Hepatocyte (in vitro differentiated cells): ENCODE data around the gene ENOX1. TPM values are rescaled to one million over a fixed set of nuclear protein-coding genes. Genes with fewer than 3 reads are reported as not detected.

Experiments used
- DNase-seq: peaks from one replicate; pipeline ENCODE4 v3.0.0-alpha.2; 2016; ENCODE audit warnings: low spot score
- H2AFZ ChIP-seq: fragments of 200-600 bp; sonication (generic); 2 replicates; pipeline ENCODE4 v1.6.0; 2016; ENCODE audit warnings: antibody characterized with exemption, mild to moderate bottlenecking
- H3K27ac ChIP-seq: fragments of 200-600 bp; sonication (generic); 2 replicates; pipeline ENCODE4 v1.5.1; 2016; ENCODE audit warnings: mild to moderate bottlenecking
- H3K27me3 ChIP-seq: fragments of 200-600 bp; sonication (generic); 2 replicates; pipeline ENCODE4 v1.6.1; 2016
- H3K36me3 ChIP-seq: fragments of 200-600 bp; sonication (generic); replicated peaks from 2 replicates; pipeline ENCODE4 v1.5.1; 2016; ENCODE audit warnings: low read depth; ENCODE audit not compliant: insufficient read depth
- H3K4me1 ChIP-seq: fragments of 200-600 bp; sonication (generic); 2 replicates; pipeline ENCODE4 v1.5.1; 2016; ENCODE audit warnings: mild to moderate bottlenecking, moderate library complexity; ENCODE audit not compliant: insufficient read depth
- H3K4me2 ChIP-seq: fragments of 200-600 bp; sonication (generic); 2 replicates; pipeline ENCODE4 v1.6.0; 2016
- H3K4me3 ChIP-seq: fragments of 200-600 bp; sonication (generic); 2 replicates; pipeline ENCODE4 v1.5.1; 2016; ENCODE audit warnings: mild to moderate bottlenecking
- H3K79me2 ChIP-seq: fragments of 200-600 bp; sonication (generic); 2 replicates; pipeline ENCODE4 v1.6.0; 2017; ENCODE audit warnings: mild to moderate bottlenecking
- H3K9me2 ChIP-seq: fragments of 200-600 bp; sonication (generic); replicated peaks from 2 replicates; pipeline ENCODE4 v1.6.0; 2017; ENCODE audit warnings: mild to moderate bottlenecking; ENCODE audit not compliant: insufficient read depth
- H3K9me3 ChIP-seq: fragments of 200-600 bp; sonication (generic); 2 replicates; pipeline ENCODE4 v1.5.1; 2016; ENCODE audit warnings: low read depth, mild to moderate bottlenecking
- H4K20me1 ChIP-seq: fragments of 200-600 bp; sonication (generic); 2 replicates; pipeline ENCODE4 v1.6.0; 2016; ENCODE audit warnings: mild to moderate bottlenecking; ENCODE audit not compliant: insufficient read depth, poor library complexity, severe bottlenecking
- CTCF ChIP-seq: fragments of 200-600 bp; sonication (generic); IDR thresholded peaks from 2 replicates; pipeline ENCODE4 v1.5.1; 2016; ENCODE audit warnings: antibody characterized with exemption, mild to moderate bottlenecking; ENCODE audit not compliant: poor library complexity
- EZH2 ChIP-seq: fragments of 200-600 bp; sonication (generic); IDR thresholded peaks from 2 replicates; pipeline ENCODE4 v1.6.1; 2016; ENCODE audit warnings: antibody characterized with exemption, mild to moderate bottlenecking, borderline replicate concordance
- EZH2phosphoT487 ChIP-seq: fragments of 200-600 bp; sonication (generic); IDR thresholded peaks from one replicate; pipeline ENCODE4 v1.6.1; 2018; ENCODE audit warnings: antibody characterized with exemption, mild to moderate bottlenecking, low read depth, moderate library complexity; ENCODE audit not compliant: unreplicated experiment, severe bottlenecking
- WGBS: methylation state at CpG from one replicate; pipeline ENCODE4 v1.1.6; 2016; ENCODE audit warnings: low lambda C conversion rate; ENCODE audit errors: missing lambda C conversion rate; 5-methylcytosine and 5-hydroxymethylcytosine counted together
- polyA plus RNA-seq: library from polyadenylated mRNA; unstranded; fragments of >200 nt; fragmentation: Nextera tagmentation; extraction: Ambion mirVana; gene quantifications from 2 replicates; pipeline ENCODE4 v1.2.1, GENCODE V29; 2016
- total RNA-seq: library from RNA; depleted of rRNA; stranded (reverse); fragments of >200 nt; gene quantifications from 2 replicates; pipeline ENCODE4 v1.2.3, GENCODE V29; 2014

The ENOX1 gene
- total and polyA plus RNA-seq, 2 experiments from 2014 or later = 2.4 to 4.0 TPM

- WGBS = 78% methylated on average over 4 of the region's 4 CpGs
- no peak overlapping the region for H2AFZ ChIP-seq
- H3K9me2 ChIP-seq = no peaks in the 10 kb centered on the region
Measured at GRCh38 chr13:43401361-43401760, 385.4 kb downstream of the ENOX1 start.

GRCh38 chr13:43397111-43397510, 389.7 kb downstream of the ENOX1 start:
- Histone ChIP-seq H3K9me3 (no peaks in the 10 kb centered on the region), H3K36me3 (no peaks in the 10 kb centered on the region), H3K4me1 (no peaks in the 10 kb centered on the region), H3K27ac (no peak overlapping the region), H4K20me1 (no peaks in the 10 kb centered on the region), H3K79me2 (no peaks in the 10 kb centered on the region), H3K4me2 (no peak overlapping the region), H3K9me2 (no peaks in the 10 kb centered on the region), H2AFZ (no peak overlapping the region), H3K4me3 (no peak overlapping the region), H3K27me3 (no peaks in the 10 kb centered on the region)
- DNase-seq = no peak
- no peak for TF ChIP-seq EZH2phosphoT487
- TF ChIP-seq EZH2 = no peak
- no peak for TF ChIP-seq CTCF
- 97% methylated on average over 3 of the region's 3 CpGs for WGBS

More at GRCh38 chr13:43401361-43401760, 385.4 kb downstream of the ENOX1 start:
- no peak for DNase-seq
- H4K20me1 ChIP-seq = no peaks in the 10 kb centered on the region
- H3K9me3 ChIP-seq = no peaks in the 10 kb centered on the region
- H3K27me3 ChIP-seq = no peaks in the 10 kb centered on the region
- no peak overlapping the region for H3K27ac ChIP-seq
- H3K79me2 ChIP-seq = no peaks in the 10 kb centered on the region
- H3K36me3 ChIP-seq = no peaks in the 10 kb centered on the region
- no peak overlapping the region for H3K4me2 ChIP-seq
- no peaks in the 10 kb centered on the region for H3K4me1 ChIP-seq
- no peak for TF ChIP-seq EZH2
- TF ChIP-seq CTCF = no peak
- TF ChIP-seq EZH2phosphoT487 = no peak
- no peak overlapping the region for H3K4me3 ChIP-seq

GRCh38 chr13:43391036-43391435, 395.7 kb downstream of the ENOX1 start:
- Histone ChIP-seq H3K9me2 (no peaks in the 10 kb centered on the region), H4K20me1 (no peaks in the 10 kb centered on the region), H2AFZ (no peak overlapping the region), H3K9me3 (no peaks in the 10 kb centered on the region), H3K27me3 (no peaks in the 10 kb centered on the region), H3K4me2 (no peak overlapping the region), H3K4me3 (no peak overlapping the region), H3K79me2 (no peaks in the 10 kb centered on the region), H3K36me3 (no peaks in the 10 kb centered on the region), H3K27ac (no peak overlapping the region), H3K4me1 (peaks cover 30% of the 10 kb centered on the region)
- WGBS = 78% methylated on average over 5 of the region's 5 CpGs
- DNase-seq = no peak
- TF ChIP-seq EZH2phosphoT487 (no peak), CTCF (no peak), EZH2 (no peak)

GRCh38 chr13:43390619-43391018, 396.2 kb downstream of the ENOX1 start:
- Histone ChIP-seq H3K9me3 (no peaks in the 10 kb centered on the region), H3K79me2 (no peaks in the 10 kb centered on the region), H3K4me2 (no peak overlapping the region), H4K20me1 (no peaks in the 10 kb centered on the region), H3K9me2 (no peaks in the 10 kb centered on the region), H3K27me3 (no peaks in the 10 kb centered on the region), H3K4me3 (no peak overlapping the region), H3K27ac (no peak overlapping the region), H3K4me1 (peaks cover 30% of the 10 kb centered on the region), H2AFZ (no peak overlapping the region), H3K36me3 (no peaks in the 10 kb centered on the region)
- no peak for DNase-seq
- no peak for TF ChIP-seq EZH2
- 95% methylated on average over 4 of the region's 4 CpGs for WGBS
